Measurements from ENCODE around the gene DISP2. TPM values are rescaled to one million over a fixed set of nuclear protein-coding genes. Genes with fewer than 3 reads are reported as not detected.

Gene DISP2
- total RNA-seq, 1 experiment from 2014 or later, result 1.3 TPM

DNA sequence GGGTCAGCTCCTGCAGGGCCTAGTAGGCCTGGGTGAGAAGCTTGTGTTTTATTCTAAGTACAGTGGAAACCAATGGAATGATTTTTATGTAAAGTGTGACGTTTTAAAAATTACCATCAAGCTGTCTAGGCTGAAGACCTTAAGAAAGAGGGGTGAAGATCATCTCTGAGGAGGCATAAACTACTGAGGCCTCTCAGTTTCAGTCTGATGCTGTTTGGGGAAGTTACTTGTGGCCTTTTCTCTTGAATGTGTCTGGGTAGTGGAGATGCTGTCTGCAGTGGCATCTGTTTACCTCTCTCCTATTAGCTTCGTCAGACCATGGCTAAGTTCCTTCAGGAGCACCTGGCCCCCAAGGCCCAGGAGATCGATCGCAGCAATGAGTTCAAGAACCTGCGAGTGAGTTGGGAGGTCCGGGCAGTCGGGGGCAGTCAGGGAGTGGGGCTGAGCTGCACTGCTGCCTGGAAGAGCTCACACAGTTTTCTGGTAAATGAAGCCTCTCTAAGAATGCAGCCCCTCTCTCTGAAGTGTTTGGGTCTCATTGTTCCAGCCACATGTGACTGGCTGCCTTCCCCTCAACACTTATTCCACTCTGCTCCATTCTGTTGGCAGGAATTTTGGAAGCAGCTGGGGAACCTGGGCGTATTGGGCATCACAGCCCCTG, 49.4 kb downstream of the DISP2 start:
- Histone ChIP-seq H3K9me3 (ENCODE audit: control insufficient read depth, low read depth, low read length) (no peaks in the 10 kb centered on the region), H2BK5ac (ENCODE audit: insufficient read length, low read length) (no peak overlapping the region), H3K4me1 (ENCODE audit: insufficient read depth, low read length) (no peaks in the 10 kb centered on the region; the same call in 1 of the 2 replicates), H2AFZ (ENCODE audit: low read length) (no peak overlapping the region), H3T11ph (ENCODE audit: low read length) (no peak overlapping the region), H3K27ac (ENCODE audit: insufficient read length, low read depth, low read length) (no peak overlapping the region), H4K5ac (ENCODE audit: insufficient read length, low read depth, low read length) (no peak overlapping the region), H3K4me2 (ENCODE audit: insufficient read depth, insufficient read length, low read length) (no peak overlapping the region), H4K20me1 (ENCODE audit: control insufficient read depth, insufficient read depth, insufficient read length) (no peaks in the 10 kb centered on the region), H3K18ac (ENCODE audit: insufficient read length, low read depth, low read length) (no peak overlapping the region), H3K4ac (ENCODE audit: low read depth, low read length) (no peak overlapping the region), H2BK120ac (ENCODE audit: low read depth, low read length, poor library complexity, severe bottlenecking) (no peak overlapping the region), H3K23ac (ENCODE audit: insufficient read length, low read depth, low read length) (no peak overlapping the region), H2BK12ac (ENCODE audit: insufficient read length, low read depth, low read length) (no peak overlapping the region), H4K91ac (ENCODE audit: insufficient read length, low read depth, low read length) (no peak overlapping the region), H2BK15ac (ENCODE audit: low read depth, low read length) (0 out of 2 replicates have a peak overlapping the region, but pooled peaks have one; percentile 65), H3K27me3 (ENCODE audit: insufficient read depth, low read length) (no peaks in the 10 kb centered on the region), H2BK20ac (ENCODE audit: low read depth, low read length, poor library complexity, severe bottlenecking) (no peak overlapping the region), H3K23me2 (ENCODE audit: insufficient read length, low read depth, low read length, poor library complexity, severe bottlenecking) (peaks cover 6% of the 10 kb centered on the region), H3K9ac (ENCODE audit: extremely low read depth, insufficient read length, low read length) (no peak overlapping the region), H3K79me2 (ENCODE audit: insufficient read depth, low read length) (peaks cover 3% of the 10 kb centered on the region; the same call in 1 of the 2 replicates), H3K56ac (ENCODE audit: insufficient read length, low read depth, low read length) (no peak overlapping the region), H3K14ac (ENCODE audit: insufficient read depth, low read length) (no peak overlapping the region), H4K8ac (replicated peaks; ENCODE audit: insufficient read length, low read depth, low read length) (no peak overlapping the region), H2AK5ac (ENCODE audit: insufficient read length, low read length) (no peak overlapping the region), H3K79me1 (ENCODE audit: insufficient read depth, low read depth, low read length, poor library complexity, severe bottlenecking) (peaks cover 7% of the 10 kb centered on the region)
- TF ChIP-seq, protein P1, sequence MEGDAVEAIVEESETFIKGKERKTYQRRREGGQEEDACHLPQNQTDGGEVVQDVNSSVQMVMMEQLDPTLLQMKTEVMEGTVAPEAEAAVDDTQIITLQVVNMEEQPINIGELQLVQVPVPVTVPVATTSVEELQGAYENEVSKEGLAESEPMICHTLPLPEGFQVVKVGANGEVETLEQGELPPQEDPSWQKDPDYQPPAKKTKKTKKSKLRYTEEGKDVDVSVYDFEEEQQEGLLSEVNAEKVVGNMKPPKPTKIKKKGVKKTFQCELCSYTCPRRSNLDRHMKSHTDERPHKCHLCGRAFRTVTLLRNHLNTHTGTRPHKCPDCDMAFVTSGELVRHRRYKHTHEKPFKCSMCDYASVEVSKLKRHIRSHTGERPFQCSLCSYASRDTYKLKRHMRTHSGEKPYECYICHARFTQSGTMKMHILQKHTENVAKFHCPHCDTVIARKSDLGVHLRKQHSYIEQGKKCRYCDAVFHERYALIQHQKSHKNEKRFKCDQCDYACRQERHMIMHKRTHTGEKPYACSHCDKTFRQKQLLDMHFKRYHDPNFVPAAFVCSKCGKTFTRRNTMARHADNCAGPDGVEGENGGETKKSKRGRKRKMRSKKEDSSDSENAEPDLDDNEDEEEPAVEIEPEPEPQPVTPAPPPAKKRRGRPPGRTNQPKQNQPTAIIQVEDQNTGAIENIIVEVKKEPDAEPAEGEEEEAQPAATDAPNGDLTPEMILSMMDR (conservative IDR thresholded peaks at IDR 0.05), result no peak
- Mint-ChIP-seq H3K9me3 (no peaks in the 10 kb centered on the region), H3K36me3 (ENCODE audit: insufficient read depth in 1 of 3, low read depth in 3 of 3) (peaks cover 37 to 53% (median 47%) of the 10 kb centered on the region in 3 experiments; a peak in 6 of 7 replicates), H3K27me3 (ENCODE audit: low read depth) (no peaks in the 10 kb centered on the region), H3K4me1 (peaks cover 17 to 22% of the 10 kb centered on the region in 2 experiments), H3K4me3 (peak overlapping the region; percentile 65 to 85), H3K27ac (peak overlapping the region; percentile 30 to 63 (median 53); a peak in 3 of 7 replicates)
- no CpG with 5 or more reads among the region's 8 CpGs for WGBS (ENCODE audit: extremely low coverage, insufficient read length, low lambda C conversion rate)
- DNase-seq, result no peak
